ENCODE results near the gene RPIA.

DNA sequence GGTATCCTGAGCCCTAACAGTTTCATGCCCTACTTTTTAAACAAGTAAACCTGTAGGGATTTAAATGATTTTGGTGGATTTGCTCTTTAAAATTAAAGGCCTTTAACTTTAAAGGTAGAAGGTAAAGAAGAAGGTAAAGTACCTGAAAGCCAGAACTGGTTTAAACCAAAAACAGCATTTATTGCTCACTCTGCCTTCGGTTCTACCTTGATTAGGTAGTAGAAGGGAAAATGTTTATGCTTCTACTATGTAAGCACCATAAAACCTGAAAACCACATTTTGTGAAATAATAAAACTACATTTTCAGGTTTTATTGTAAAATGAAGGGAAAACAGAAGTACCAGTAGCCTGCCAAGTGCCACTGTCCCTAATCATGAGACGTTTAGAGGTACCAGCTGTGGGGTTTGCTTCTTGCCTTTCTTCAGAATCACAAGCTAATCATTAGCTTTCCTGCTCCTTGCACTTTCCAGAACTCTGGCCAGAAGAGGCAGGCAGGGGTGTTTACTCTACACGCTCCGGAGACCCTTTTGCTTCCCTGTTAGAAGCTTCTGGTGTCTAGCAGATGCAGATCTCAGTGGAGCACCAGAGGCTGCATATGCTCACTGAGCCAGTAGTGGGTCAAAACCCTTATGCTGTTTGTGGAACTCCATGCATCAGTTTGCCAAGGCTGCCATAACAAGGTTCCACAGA lies 33.3 kb downstream of the RPIA start:
- TF ChIP-seq, protein P1, sequence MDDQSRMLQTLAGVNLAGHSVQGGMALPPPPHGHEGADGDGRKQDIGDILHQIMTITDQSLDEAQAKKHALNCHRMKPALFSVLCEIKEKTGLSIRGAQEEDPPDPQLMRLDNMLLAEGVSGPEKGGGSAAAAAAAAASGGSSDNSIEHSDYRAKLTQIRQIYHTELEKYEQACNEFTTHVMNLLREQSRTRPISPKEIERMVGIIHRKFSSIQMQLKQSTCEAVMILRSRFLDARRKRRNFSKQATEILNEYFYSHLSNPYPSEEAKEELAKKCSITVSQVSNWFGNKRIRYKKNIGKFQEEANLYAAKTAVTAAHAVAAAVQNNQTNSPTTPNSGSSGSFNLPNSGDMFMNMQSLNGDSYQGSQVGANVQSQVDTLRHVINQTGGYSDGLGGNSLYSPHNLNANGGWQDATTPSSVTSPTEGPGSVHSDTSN (IDR thresholded peaks at IDR 0.05) = no peak
- TF ChIP-seq SMC3 (IDR thresholded peaks at IDR 0.05) = no peak
- TF ChIP-seq, protein P2, sequence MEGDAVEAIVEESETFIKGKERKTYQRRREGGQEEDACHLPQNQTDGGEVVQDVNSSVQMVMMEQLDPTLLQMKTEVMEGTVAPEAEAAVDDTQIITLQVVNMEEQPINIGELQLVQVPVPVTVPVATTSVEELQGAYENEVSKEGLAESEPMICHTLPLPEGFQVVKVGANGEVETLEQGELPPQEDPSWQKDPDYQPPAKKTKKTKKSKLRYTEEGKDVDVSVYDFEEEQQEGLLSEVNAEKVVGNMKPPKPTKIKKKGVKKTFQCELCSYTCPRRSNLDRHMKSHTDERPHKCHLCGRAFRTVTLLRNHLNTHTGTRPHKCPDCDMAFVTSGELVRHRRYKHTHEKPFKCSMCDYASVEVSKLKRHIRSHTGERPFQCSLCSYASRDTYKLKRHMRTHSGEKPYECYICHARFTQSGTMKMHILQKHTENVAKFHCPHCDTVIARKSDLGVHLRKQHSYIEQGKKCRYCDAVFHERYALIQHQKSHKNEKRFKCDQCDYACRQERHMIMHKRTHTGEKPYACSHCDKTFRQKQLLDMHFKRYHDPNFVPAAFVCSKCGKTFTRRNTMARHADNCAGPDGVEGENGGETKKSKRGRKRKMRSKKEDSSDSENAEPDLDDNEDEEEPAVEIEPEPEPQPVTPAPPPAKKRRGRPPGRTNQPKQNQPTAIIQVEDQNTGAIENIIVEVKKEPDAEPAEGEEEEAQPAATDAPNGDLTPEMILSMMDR (IDR thresholded peaks at IDR 0.05) = no peak
- TF ChIP-seq RAD21 (conservative IDR thresholded peaks at IDR 0.05 in 1 of 2, IDR thresholded peaks at IDR 0.05 in 1 of 2) = no peak
- no peak for TF ChIP-seq POLR2A (IDR thresholded peaks at IDR 0.05; ENCODE audit: low read length)

Measured in A549 (cell line).